DOHH2 (cell line): ENCODE data around the gene SH3GL3.

ENCODE experiments used
- H3F3A ChIP-seq: fragments of 200-600 bp; sonication (generic), shearing (Covaris generic); 2 replicates; pipeline ENCODE4 v1.6.0; 2016; ENCODE audit warnings: antibody characterized with exemption, mild to moderate bottlenecking; ENCODE audit not compliant: control insufficient read depth, insufficient read depth
- H3K27ac ChIP-seq: fragments of 200-600 bp; sonication (generic); 2 replicates; pipeline ENCODE4 v1.5.1; 2014; ENCODE audit warnings: low read depth, mild to moderate bottlenecking, low read length, moderate library complexity
- H3K27me3 ChIP-seq: fragments of 200-600 bp; sonication (generic); 2 replicates; pipeline ENCODE4 v1.6.1; 2014; ENCODE audit warnings: mild to moderate bottlenecking, low read length, mixed read lengths; ENCODE audit not compliant: control insufficient read depth
- H3K36me3 ChIP-seq: fragments of 200-600 bp; sonication (generic); 2 replicates; pipeline ENCODE4 v1.6.1; 2014; ENCODE audit warnings: mild to moderate bottlenecking, low read length, moderate library complexity, mixed read lengths; ENCODE audit not compliant: control insufficient read depth
- H3K4me1 ChIP-seq: fragments of 200-600 bp; sonication (generic); 2 replicates; pipeline ENCODE4 v1.6.1; 2014; ENCODE audit warnings: mild to moderate bottlenecking, low read length, mixed read lengths; ENCODE audit not compliant: control insufficient read depth
- H3K4me2 ChIP-seq: fragments of 200-600 bp; sonication (generic); 2 replicates; pipeline ENCODE4 v1.6.0; 2014; ENCODE audit warnings: mild to moderate bottlenecking, low read length, moderate library complexity
- H3K4me3 ChIP-seq: fragments of 200-600 bp; sonication (generic); 2 replicates; pipeline ENCODE4 v1.5.1; 2014; ENCODE audit warnings: mild to moderate bottlenecking, low read length, mixed read lengths
- H3K79me2 ChIP-seq: fragments of 200-600 bp; sonication (generic); 2 replicates; pipeline ENCODE4 v1.6.1; 2014; ENCODE audit warnings: mild to moderate bottlenecking, low read length, mixed read lengths; ENCODE audit not compliant: control insufficient read depth
- H3K9me2 ChIP-seq: fragments of 200-600 bp; sonication (generic); replicated peaks from 2 replicates; pipeline ENCODE4 v1.6.1; 2014; ENCODE audit warnings: mild to moderate bottlenecking, low read length, mixed read lengths; ENCODE audit not compliant: control insufficient read depth
- H3K9me3 ChIP-seq: fragments of 200-600 bp; sonication (generic); 2 replicates; pipeline ENCODE4 v1.6.1; 2014; ENCODE audit warnings: antibody characterized with exemption, low read length, mixed read lengths; ENCODE audit not compliant: control insufficient read depth, insufficient read depth
- H4K20me1 ChIP-seq: fragments of 200-600 bp; sonication (generic); 2 replicates; pipeline ENCODE4 v1.6.0; 2014; ENCODE audit warnings: low read depth, mild to moderate bottlenecking, antibody characterized with exemption, low read length, moderate library complexity; ENCODE audit not compliant: control insufficient read depth, insufficient read depth
- EZH2phosphoT487 ChIP-seq: fragments of 200-600 bp; sonication (generic); IDR thresholded peaks from 2 replicates; pipeline ENCODE4 v1.6.1; 2017; ENCODE audit warnings: borderline replicate concordance, mild to moderate bottlenecking, antibody characterized with exemption, low read length, moderate library complexity, mixed read lengths
- TF ChIP-seq, protein P1 (sequence below): fragments of 200-600 bp; sonication (generic); IDR thresholded peaks from one replicate; pipeline ENCODE4 v1.5.1; 2014; ENCODE audit warnings: antibody characterized with exemption, mild to moderate bottlenecking, low read depth, low read length; ENCODE audit not compliant: poor library complexity, severe bottlenecking

SH3GL3 gene

DNA sequence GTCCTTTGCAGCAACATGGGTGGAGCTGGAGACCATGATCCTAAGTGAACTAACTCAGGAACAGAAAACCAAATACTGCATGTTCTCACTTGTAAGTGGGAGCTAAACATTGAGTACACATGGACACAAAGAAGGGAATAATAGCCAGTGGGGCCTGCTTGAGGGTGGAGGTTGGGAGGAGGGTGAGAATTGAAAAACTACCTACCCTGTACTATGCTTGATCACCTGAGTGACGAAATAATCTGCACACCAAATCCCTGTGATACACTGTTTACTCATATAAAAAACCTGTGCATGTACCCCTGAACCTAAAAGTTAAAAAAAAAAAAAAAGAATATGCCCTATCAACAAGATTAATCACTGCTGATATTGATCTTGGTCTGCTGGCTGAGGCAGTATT is 148.1 kb downstream of the SH3GL3 start:
- Histone ChIP-seq H3K4me2 (no peak overlapping the region), H3F3A (no peaks in the 10 kb centered on the region), H3K79me2 (no peaks in the 10 kb centered on the region), H3K9me2 (no peaks in the 10 kb centered on the region), H3K4me3 (no peak overlapping the region), H4K20me1 (no peaks in the 10 kb centered on the region), H3K27ac (no peak overlapping the region), H3K4me1 (no peaks in the 10 kb centered on the region), H3K36me3 (no peaks in the 10 kb centered on the region), H3K27me3 (no peaks in the 10 kb centered on the region), H3K9me3 (no peaks in the 10 kb centered on the region)
- TF ChIP-seq, protein P1, sequence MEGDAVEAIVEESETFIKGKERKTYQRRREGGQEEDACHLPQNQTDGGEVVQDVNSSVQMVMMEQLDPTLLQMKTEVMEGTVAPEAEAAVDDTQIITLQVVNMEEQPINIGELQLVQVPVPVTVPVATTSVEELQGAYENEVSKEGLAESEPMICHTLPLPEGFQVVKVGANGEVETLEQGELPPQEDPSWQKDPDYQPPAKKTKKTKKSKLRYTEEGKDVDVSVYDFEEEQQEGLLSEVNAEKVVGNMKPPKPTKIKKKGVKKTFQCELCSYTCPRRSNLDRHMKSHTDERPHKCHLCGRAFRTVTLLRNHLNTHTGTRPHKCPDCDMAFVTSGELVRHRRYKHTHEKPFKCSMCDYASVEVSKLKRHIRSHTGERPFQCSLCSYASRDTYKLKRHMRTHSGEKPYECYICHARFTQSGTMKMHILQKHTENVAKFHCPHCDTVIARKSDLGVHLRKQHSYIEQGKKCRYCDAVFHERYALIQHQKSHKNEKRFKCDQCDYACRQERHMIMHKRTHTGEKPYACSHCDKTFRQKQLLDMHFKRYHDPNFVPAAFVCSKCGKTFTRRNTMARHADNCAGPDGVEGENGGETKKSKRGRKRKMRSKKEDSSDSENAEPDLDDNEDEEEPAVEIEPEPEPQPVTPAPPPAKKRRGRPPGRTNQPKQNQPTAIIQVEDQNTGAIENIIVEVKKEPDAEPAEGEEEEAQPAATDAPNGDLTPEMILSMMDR = no peak
- TF ChIP-seq EZH2phosphoT487 = no peak

DNA sequence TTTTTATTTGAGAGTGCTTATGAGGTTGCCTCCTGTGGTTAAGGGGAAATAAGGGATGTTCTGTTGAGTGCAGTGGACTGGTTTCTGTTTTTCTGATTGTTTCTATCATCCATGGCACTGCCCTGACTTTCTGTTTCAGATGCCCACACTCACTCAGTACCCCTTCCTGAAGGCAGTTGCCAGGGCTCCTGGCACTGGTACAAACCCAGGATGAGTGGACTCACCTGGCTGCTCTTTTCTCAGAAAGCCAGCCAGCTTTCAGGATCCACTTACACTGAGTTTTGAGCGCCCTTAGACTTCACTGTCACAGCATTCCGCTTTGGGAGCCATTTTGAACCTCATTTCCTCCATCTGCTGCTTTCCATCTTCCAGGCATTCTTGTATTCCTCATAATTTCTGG is 150.9 kb downstream of the SH3GL3 start:
- Histone ChIP-seq H3K4me1 (no peaks in the 10 kb centered on the region), H3K36me3 (no peaks in the 10 kb centered on the region), H3K27me3 (no peaks in the 10 kb centered on the region), H3K27ac (no peak overlapping the region), H3K9me3 (no peaks in the 10 kb centered on the region), H3K79me2 (no peaks in the 10 kb centered on the region), H3F3A (no peaks in the 10 kb centered on the region), H3K9me2 (no peaks in the 10 kb centered on the region), H3K4me2 (no peak overlapping the region), H3K4me3 (no peak overlapping the region), H4K20me1 (no peaks in the 10 kb centered on the region)
- TF ChIP-seq EZH2phosphoT487 = no peak
- TF ChIP-seq, protein P1 = no peak

GRCh38 chr15:83602021-83602420 is 154.9 kb downstream of the SH3GL3 start:
- no peak overlapping the region for H3K4me2 ChIP-seq
- no peak overlapping the region for H3K4me3 ChIP-seq
- no peaks in the 10 kb centered on the region for H3K9me2 ChIP-seq
- H3K9me3 ChIP-seq = no peaks in the 10 kb centered on the region
- H4K20me1 ChIP-seq = no peaks in the 10 kb centered on the region
- no peaks in the 10 kb centered on the region for H3K4me1 ChIP-seq
- H3K27me3 ChIP-seq = no peaks in the 10 kb centered on the region
- no peak overlapping the region for H3K27ac ChIP-seq
- H3K36me3 ChIP-seq = no peaks in the 10 kb centered on the region
- no peaks in the 10 kb centered on the region for H3K79me2 ChIP-seq
- no peaks in the 10 kb centered on the region for H3F3A ChIP-seq
- no peak for TF ChIP-seq EZH2phosphoT487
- TF ChIP-seq, protein P1 = no peak

DNA sequence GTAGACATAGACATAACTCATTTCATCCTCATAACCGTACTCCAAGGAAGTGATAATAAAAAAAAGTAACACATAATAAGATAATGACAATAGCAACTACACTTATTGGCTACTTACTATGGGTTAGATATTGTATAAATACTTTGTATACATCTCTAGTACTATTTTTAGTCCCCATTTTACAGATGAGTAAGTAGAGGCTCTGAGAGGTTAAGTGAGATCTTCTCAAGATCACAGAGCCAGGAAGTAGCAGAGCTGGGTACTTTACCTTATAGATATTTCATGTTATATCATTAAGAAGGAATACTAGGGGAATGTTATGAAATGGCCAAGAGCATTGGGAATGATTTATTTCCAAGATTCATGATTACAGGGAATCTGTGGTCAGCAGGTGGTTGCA is 157.4 kb downstream of the SH3GL3 start:
- H3K4me2 ChIP-seq = no peak overlapping the region
- no peaks in the 10 kb centered on the region for H3K79me2 ChIP-seq
- no peak for TF ChIP-seq EZH2phosphoT487
- TF ChIP-seq, protein P1 = no peak
- H3K4me1 ChIP-seq = no peaks in the 10 kb centered on the region
- no peaks in the 10 kb centered on the region for H3K9me3 ChIP-seq
- no peak overlapping the region for H3K4me3 ChIP-seq
- no peak overlapping the region for H3K27ac ChIP-seq
- H3K36me3 ChIP-seq = no peaks in the 10 kb centered on the region
- no peaks in the 10 kb centered on the region for H3K9me2 ChIP-seq
- H4K20me1 ChIP-seq = no peaks in the 10 kb centered on the region
- no peaks in the 10 kb centered on the region for H3F3A ChIP-seq
- H3K27me3 ChIP-seq = no peaks in the 10 kb centered on the region
